ENCODE results near the gene PRDM15.

DNA sequence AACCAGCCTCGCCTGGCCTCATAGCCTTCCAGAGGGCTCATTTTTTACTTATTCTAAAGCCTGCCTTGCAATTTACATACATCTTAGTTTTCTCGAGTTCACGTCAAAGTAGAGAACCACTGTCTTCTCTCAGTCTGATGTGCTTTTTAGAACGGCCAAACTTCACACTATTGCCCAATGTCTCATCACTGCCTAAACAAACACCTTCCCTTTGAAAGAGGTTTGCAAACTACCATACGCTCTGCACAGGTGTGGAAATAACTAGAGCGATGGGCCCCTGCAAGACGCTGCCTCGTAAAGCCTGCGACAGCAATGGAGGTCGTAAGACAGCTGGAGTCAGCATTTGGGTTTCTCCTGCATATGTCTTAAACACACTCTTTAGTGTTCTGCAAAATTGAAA is 22.6 kb downstream of the PRDM15 start:
- TF ChIP-seq, protein P1, sequence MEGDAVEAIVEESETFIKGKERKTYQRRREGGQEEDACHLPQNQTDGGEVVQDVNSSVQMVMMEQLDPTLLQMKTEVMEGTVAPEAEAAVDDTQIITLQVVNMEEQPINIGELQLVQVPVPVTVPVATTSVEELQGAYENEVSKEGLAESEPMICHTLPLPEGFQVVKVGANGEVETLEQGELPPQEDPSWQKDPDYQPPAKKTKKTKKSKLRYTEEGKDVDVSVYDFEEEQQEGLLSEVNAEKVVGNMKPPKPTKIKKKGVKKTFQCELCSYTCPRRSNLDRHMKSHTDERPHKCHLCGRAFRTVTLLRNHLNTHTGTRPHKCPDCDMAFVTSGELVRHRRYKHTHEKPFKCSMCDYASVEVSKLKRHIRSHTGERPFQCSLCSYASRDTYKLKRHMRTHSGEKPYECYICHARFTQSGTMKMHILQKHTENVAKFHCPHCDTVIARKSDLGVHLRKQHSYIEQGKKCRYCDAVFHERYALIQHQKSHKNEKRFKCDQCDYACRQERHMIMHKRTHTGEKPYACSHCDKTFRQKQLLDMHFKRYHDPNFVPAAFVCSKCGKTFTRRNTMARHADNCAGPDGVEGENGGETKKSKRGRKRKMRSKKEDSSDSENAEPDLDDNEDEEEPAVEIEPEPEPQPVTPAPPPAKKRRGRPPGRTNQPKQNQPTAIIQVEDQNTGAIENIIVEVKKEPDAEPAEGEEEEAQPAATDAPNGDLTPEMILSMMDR (IDR thresholded peaks at IDR 0.05): no peak
- TF ChIP-seq POLR2A (IDR thresholded peaks at IDR 0.05): no peak

Measured in esophagus squamous epithelium (tissue), 4 donors.